Gastroesophageal sphincter (tissue), 3 donors: ENCODE measurements around the gene NRG2.

ENCODE experiments used
- EP300 ChIP-seq: sonication (generic); formaldehyde crosslinking; IDR thresholded peaks from one replicate; pipeline ENCODE4 v1.6.1; 2017; ENCODE audit warnings: antibody characterized with exemption, mild to moderate bottlenecking
- POLR2A ChIP-seq, 2 donors: fragments of 450-650 bp; IDR thresholded peaks; one replicate each; pipeline ENCODE4 v1.6.1; 2017; ENCODE audit warnings: antibody characterized with exemption in 2 of 2, mild to moderate bottlenecking in 2 of 2, moderate library complexity in 1 of 2
- POLR2AphosphoS5 ChIP-seq: sonication (generic); formaldehyde crosslinking; IDR thresholded peaks from one replicate; pipeline ENCODE4 v1.6.1; 2017; ENCODE audit warnings: antibody characterized with exemption
- TF ChIP-seq, protein P1 (sequence below), 4 experiments: fragments of 200-600 bp in 2 of 4; fragments of 450-650 bp in 2 of 4; sonication (generic) in 1 of 4; IDR thresholded peaks; one replicate each; pipeline ENCODE4 v1.5.1; 2017 to 2019; ENCODE audit warnings: antibody characterized with exemption in 4 of 4, mild to moderate bottlenecking in 2 of 4, moderate library complexity in 2 of 4

DNA sequence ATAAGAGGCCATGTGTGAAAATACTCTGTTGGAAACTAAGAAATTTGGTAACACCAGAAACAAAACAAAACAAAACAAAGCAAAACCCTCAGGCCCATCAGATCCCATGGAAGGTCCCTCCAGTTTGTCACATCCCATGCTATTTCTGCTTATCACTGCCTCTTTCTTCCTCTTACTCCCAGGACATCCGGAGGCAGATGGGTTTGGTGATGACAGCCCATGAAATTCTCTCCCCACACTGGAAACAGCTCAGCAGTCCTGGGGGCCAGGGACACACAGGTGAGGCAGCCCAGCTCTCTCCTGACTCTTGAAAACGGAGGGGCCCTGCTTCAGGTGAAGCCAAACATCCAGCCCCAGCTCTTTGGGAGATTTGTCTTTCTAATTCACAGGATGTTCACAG lies 63.2 kb downstream of the NRG2 start:
- TF ChIP-seq, protein P1, sequence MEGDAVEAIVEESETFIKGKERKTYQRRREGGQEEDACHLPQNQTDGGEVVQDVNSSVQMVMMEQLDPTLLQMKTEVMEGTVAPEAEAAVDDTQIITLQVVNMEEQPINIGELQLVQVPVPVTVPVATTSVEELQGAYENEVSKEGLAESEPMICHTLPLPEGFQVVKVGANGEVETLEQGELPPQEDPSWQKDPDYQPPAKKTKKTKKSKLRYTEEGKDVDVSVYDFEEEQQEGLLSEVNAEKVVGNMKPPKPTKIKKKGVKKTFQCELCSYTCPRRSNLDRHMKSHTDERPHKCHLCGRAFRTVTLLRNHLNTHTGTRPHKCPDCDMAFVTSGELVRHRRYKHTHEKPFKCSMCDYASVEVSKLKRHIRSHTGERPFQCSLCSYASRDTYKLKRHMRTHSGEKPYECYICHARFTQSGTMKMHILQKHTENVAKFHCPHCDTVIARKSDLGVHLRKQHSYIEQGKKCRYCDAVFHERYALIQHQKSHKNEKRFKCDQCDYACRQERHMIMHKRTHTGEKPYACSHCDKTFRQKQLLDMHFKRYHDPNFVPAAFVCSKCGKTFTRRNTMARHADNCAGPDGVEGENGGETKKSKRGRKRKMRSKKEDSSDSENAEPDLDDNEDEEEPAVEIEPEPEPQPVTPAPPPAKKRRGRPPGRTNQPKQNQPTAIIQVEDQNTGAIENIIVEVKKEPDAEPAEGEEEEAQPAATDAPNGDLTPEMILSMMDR (IDR thresholded peaks at IDR 0.05), result no peak
- TF ChIP-seq EP300 (no peak), POLR2A (IDR thresholded peaks at IDR 0.05) (no peak), POLR2AphosphoS5 (no peak)
